HG03520 (cell line): Measurements from ENCODE around the gene GABRQ.

Source experiments
- ATAC-seq: cut with Tn5 transposase; IDR thresholded peaks from one replicate; pipeline ENCODE4 v1.9.1; 2021; ENCODE audit warnings: mild to moderate bottlenecking, moderate library complexity; ENCODE audit not compliant: unreplicated experiment

GABRQ gene

DNA sequence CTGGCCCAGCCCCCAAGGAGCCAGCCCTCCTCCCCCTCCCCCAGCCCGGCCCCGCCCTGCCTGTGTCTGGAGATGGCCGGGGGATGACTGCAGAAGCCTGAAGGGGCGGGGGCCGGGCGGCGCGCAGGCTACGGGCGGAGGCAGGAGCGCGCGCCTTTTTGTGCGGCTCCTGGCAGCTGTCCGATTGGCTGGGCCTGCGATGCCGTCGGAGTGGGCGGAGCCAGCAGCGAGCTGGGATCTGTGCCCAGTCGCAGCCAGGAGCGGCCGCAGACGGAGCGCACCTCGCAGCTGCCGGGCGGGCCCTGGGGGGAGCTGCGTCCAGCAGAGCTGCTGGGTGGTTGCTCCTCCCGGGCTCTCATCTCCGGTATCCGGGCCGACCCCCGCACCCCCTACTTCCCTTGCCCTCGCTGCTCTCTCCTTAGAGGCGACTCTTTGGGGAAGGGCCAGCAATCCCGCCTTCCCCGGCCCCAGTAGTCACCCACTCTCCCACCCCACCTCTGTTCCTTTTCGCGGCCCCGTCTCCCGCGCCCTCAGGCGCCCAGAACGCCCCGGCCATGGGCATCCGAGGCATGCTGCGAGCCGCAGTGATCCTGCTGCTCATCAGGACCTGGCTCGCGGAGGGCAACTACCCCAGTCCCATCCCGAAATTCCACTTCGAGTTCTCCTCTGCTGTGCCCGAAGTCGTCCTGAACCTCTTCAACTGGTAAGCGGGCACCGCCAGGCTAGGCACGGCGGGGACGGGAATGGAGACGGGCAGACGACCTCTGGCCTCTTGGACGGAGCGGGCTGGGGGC lies at the start of gene GABRQ:
Gene GABRQ, plus strand, starts transcription at position 247 of the 794 bp plus-strand sequence. Its CDS starts 308 bp downstream, at position 555.
- ATAC-seq, result no peak

DNA sequence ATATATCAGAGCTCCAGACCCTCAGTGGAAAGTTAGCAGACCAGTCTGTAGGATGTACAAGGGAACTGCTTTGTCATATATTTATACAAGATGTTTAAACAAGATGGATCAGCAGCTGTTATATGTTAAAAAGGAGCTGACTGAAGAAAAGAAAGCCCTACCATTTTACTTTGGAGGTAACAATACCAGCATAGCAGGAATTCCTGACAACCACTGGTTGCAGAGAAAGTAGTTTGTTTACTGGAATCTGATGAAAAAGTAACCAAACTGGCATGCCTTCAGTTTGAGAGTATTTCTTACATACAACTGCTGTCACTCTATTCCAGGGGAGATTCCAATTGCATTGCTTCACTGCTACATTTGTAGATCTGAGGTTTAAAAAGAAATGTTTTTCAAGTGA lies 49.5 kb upstream of the GABRQ start:
- no peak for ATAC-seq

DNA sequence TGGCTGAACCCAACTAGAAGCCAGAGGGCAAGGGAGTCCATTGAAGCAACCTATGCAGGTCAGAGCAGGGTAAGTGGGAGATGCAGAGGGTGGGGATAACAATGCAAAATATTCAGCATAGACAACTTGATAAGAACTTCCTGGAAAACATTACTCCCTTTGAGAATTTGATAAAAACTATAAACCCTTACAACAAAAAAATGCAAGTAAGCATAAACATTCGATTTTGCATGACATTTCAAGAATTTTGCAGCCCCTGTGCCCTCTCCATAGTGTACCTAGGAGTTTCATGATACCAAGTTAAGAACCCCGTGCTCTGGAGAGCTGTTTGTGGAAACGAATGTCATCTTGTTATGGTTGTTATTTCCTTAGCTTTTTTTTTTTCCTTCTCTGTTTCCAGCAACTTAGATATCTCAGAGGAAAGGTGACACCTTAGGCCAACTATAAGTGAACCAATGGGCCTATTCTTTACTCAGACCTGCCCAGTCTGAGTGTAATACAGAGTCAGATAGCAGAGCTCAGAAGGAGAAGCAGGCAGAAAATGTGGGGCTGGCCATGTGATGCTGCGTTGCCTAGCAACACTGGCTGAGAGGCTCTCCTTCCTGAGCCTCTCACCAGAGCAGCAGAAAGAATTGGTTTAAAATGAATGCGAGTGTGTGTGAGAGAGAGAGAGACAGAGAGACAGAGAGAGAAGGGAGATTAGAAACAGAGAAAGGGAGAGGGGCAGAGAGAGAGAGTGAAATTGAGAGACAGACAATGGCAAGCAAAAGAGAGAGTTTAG lies 36.7 kb upstream of the GABRQ start:
- ATAC-seq, result no peak

DNA sequence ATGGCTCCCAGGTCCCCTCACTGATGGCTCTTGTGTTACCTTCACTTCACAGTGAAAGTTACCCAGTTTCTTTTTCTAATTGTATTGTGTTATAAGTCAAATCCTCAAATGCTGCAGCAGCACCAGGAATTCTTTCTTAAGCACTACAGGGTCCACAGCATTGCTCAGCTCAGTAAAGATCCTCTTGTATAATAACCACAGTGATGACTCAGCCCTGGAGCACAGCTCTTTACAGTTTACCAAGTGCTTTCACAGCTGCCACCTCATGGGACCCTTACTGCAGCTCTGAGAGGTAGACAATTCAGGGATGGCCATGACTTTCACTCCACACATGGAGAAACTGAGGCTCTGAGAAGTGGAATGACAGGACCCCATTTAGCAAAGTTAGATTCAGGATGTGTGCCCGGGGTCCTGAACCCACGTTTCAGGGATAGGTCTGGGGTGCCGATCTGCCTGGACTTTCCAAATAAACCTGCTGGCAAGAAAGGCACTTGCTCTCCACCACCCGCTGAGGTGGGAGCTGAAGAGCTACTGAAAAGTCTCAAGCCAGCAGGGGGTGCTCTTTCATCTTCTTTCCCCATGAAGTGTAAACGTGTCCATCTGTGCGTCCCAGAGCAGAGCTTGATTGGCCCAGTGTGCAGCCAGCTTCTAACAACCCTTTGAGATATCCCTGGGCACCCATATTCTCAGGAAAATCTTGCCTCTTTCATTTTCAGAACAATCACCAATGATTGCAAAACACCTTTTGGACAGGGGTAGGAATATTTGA lies 35.7 kb upstream of the GABRQ start:
- no peak for ATAC-seq

DNA sequence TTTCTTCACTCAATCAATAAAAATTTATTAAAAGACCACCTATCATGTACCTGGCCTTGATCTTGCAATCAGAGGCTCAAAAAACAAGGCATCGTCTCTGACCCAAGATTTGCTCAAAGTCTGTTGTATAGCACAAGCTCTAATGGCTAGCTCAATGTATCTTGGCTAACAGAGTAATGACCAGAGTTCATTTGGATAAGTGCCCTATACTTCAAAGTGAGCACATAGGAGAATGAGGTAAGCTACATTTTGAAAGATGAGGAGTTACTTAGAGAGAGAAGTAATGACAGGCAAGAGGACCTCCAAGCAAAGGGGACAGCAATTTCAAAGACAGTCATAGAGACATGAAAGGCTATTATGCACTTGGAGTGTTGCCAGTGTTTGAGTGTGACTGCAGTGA lies 22.9 kb upstream of the GABRQ start:
- no peak for ATAC-seq

DNA sequence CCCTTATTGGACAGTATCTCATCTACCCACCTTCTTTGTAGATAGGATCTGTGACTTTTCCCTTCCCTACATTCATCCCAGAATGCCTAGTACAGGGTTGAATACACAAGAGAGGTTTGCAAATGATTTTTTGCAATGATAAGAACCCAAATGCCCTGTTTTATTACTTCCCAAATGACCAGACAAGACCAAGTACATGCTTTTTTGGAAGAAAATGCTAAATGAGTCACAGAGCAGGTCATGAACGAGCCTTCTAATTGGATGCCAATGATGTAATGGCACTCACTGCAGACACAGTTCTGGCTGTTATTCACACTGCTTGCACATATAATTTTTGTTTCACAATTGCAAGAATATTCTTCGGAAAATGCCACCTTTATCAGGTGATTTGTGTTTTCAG lies 17.8 kb upstream of the GABRQ start:
- ATAC-seq, result no peak

DNA sequence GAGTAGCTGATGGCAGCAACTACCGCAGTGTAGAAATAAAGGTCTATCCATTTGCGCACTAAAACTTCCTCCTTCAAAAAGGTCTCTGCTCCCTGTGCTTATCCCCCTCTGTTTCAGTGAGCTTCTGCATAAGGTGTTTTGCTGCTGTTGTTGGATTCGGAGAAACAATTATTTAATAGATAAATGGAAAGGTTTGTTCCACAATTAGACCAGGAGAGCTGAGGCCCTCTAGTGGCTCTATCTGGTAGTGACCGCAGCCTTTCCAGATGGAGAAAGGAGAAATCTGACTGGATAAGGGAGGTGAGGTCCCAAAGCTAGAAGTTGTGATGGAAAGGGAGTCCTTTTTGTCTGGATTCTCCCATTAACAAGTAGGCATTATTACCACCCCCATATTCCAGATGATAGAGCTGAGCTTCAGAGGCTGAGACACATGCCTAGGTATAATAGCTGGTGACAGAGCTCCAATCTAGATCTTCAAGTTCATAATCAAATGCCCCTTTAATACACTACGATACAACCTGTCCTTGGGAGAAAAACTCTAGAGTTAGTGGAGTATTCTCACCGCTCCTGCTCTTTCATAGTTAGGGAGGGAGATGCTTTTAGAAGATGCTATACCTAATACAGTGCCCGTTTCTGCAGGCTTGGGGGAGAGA lies 5.1 kb upstream of the GABRQ start:
- ATAC-seq, result no peak

DNA sequence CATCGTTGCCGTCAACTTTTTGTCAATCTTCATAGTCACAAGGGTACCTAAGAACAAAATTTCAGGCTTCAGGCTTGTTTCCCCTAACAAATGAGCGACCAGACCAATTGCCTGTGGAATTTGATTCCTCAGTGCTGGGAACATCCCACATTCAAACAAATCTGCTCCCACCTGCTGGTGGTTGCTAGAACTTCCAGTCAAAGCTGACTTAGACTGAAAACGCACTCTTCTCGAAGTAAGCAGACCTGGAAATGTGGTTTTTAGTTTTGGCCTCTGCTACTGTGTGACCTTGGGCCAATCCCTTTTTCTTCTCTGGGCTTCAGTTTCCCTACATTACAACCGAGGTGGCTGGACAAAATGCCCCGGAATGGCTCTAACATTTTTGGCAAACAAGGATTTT lies 1.8 kb upstream of the GABRQ start:
- no peak for ATAC-seq

DNA sequence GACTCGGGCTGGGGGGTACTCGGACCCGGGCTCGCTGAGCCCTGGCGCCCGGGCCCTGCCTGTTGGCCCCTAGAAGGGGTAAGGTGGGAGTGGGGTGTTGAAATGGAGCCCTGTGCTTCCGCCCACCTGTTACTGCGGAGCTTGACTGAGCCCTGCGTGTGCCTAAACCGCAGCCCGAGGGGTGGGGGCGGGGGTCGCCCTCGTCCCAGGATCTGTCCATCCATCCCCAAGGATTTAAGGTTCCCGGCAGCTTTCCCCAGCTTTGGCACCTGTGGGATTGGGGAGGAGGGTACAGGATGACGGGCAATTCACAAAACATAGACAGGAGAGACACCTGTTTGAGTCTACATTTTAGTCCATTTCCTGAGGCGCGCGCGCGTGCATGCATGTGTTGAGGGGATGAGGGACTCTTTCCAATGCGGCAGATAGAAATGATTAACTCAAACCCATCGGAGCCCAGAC lies 779 bp downstream of the GABRQ start:
- ATAC-seq, result no peak

DNA sequence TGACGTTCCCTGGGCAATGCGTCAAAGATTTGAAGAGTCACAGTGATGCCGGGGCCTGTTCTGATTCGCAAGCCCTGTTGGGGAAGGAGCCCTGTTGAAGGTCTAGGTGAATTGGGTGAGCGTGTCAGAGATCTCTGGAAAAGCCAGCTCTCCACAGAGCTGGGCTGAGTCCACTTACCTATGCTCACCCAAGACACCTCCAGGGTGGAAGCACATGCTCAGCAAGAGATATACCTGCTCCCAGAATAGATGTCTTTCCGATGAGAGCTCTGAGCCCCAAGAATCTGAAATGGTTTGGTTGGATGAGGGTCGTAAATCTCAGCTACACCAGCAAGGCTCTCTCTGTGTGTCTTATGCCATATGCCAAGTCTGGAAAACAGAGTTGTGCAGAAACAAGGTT lies 1.7 kb downstream of the GABRQ start:
- ATAC-seq, result no peak

DNA sequence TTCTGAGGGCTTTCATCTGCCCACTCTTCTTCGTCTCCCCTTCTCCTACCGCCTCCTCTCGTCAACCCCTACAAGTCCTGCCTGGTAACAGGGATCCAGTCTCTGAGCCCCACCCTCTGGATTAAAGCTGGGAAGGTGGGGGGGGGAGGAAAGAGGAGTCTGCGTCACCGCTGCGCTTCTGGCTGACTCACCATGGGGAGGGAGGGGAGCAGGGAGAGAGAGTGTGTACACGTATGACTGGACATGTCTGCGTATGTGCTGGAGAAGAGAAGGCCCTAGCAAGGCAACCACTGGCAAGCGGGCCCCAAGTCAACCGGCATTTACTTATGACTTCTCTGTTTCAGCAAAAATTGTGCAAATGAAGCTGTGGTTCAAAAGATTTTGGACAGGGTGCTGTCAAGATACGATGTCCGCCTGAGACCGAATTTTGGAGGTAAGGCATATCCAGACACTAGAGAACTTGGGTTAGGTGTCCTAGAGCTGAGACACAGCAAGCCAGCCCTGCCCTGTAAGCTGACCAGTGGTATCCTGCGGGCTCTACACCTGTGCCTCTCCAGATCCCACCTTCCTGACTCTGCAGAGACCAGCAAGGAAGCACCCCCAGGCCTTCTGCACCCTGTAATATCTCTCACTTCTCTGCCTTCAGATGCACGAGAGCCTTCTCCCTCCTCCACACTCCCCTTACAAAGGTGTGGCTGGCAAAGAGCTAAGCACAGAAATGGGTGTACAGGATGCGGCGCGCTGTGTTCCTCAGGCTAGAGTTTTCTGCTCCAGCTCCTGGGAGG lies 2.5 kb downstream of the GABRQ start:
- no peak for ATAC-seq

DNA sequence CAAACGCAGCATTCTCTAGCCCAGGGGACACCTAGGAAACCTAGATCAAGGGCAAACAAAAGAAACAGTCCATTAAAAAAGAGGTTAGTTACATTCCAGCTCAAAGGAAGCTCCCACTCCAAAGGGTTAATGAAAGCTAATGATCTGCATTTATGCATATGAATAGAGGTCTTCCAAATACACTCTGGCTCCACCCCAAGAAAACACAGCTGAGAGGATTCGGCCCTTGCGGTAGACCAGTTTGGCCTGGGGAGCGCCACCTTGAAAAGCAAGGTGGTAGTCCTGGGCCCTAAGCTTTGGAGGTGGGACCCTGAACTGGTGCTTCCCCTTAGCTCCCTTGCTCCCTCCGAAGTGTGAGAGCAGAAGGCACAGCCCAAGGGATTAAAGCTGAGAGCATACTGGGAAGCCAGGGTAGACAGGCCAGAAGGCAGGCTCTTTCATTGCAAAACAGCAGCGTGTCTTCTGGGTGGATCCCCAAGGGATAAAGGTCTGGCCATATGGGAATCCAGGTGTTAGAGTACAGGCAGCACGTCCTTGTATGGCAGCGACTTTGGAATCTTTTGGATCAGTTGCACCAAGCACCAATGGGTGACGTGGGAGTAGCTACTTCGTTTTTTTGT lies 3.7 kb downstream of the GABRQ start:
- no peak for ATAC-seq

DNA sequence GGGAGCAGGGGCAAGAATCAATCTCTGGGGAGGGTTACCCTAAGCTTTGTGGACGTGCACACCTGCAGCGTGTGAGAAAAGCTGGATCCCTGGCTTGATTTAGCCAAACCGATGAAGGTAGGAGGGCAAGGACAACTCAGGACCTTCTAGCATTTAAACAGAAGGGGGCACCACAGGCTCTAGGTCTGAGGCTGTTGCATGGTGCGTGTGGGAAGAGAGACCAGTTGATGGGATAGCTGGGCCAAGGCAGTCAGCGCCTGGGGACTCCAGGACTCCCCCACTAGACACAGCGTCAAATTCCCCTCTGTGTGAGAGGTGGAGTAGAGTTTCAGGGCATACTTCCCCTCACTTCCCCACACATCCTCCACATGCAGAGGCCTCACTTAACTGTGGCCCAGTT lies 4.3 kb downstream of the GABRQ start:
- peak; percentile 31 for ATAC-seq

DNA sequence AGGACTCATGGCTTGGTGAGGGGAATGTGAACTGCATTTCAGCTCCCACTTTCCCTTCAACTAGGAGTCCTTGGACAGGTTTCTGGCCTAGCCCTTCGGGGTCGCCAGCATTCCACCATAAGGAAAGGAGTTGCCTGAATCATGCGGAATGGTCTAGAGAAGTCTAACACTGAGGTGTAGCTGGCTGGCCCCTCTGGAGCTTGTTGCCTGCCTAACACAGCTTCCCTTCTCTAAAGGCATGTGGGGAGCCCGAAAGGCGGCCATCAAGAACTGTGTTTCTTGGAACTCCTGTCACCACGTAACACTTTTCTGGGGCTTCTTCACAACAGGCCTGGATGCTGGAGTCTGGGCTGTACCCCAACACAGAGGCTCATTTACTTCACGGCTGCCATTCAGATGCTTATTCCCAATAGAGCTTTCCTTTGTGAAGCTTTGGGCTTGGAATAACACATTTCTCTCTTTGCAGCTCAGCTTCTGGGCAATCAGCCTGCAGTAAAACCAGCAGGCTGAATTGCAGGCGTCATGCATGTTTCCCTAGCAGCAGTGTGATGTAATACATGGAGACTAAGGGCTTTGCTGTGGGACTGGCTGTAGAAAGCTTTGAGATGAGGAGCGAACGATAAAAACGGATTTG lies 5.4 kb downstream of the GABRQ start:
- no peak for ATAC-seq

DNA sequence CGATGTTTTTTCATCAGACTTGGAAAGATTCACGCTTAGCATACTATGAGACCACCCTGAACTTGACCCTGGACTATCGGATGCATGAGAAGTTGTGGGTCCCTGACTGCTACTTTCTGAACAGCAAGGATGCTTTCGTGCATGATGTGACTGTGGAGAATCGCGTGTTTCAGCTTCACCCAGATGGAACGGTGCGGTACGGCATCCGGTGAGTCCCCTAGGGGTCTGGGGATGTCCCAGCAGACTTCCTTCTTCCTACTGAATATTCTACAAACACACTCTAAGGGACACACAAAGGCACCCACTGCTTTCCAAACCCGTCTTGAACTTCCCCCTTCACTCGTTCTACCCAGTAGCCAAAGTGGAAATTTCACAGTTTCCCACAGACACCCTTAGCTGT lies 9.3 kb downstream of the GABRQ start:
- ATAC-seq, result no peak

DNA sequence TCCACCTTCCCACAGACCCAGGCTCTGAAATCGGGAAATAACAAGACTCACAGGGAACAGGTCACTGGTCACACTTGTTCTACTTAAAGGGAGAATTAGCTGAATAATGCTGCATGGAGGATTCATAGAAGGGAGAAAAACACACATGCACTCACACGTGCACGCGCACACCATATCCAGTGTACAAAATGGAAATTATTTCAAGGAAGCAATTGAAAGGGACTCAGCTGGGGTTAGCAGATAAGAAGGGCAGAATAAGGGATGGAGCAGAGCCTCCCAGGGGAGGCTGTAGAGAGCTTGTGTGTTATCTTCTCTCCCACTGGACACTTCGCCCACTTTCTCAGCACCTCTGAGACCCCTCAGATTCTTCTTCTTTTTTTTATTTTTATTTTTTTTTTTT lies 10.3 kb downstream of the GABRQ start:
- no peak for ATAC-seq

DNA sequence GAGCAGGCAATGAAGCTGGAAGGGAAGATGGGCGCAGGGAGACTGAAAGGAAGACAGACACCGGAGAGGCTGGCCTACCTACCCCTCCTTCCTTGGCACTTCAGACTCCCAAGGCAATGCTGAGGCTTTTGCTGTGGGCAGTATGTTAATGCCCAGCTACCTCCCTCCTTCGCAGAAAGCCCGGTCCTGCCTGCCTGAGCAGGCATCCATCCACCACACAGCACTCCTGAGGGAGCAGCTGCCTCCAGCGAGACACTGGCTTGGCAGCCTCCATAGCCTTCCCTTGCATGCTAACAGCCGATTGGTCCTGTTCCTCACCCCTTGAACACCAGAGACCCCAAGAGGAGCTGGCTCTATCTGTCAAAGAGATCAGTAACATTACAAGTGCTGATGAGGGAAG lies 14.4 kb downstream of the GABRQ start:
- ATAC-seq, result no peak

DNA sequence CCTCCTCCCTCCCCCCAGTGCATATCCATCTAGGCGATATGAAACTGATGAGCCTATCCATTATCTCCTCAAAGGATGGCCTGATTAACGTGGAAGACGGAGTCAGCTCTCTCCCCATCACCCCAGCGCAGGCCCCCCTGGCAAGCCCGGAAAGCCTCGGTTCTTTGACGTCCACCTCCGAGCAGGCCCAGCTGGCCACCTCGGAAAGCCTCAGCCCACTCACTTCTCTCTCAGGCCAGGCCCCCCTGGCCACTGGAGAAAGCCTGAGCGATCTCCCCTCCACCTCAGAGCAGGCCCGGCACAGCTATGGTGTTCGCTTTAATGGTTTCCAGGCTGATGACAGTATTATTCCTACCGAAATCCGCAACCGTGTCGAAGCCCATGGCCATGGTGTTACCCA lies 14.8 kb downstream of the GABRQ start:
- ATAC-seq, result no peak

DNA sequence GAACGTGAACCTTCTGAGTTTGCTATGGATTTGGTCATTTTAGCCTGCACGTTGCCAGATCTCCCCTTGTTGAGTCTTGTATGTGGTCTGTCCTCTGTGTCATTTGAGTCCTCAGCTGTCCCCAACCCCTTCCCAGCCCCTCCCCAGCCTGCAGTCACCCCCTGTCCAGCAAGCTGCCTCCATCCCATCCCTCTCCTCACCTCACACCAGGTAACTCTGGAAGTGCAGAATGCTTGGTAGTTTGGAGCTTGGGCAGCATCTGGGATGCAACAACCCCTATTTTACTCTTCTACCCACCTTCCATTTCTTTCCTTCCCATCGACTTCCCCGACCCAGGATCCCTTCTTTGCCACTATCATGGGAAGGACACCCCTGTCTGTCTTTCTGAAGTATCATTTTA lies 18.4 kb downstream of the GABRQ start:
- ATAC-seq, result no peak
